GM18909 (cell line): ENCODE measurements around the gene BACH2.
"Not testable (repeated sequence)": the region's sequence is repeated elsewhere in the genome, so short reads cannot be mapped to it uniquely, and the experiment has no call there.

Experiments used
- ATAC-seq: cut with Tn5 transposase; IDR thresholded peaks from one replicate; pipeline ENCODE4 v1.9.1; 2021; ENCODE audit warnings: mild to moderate bottlenecking; ENCODE audit not compliant: unreplicated experiment, poor library complexity

Gene BACH2

DNA sequence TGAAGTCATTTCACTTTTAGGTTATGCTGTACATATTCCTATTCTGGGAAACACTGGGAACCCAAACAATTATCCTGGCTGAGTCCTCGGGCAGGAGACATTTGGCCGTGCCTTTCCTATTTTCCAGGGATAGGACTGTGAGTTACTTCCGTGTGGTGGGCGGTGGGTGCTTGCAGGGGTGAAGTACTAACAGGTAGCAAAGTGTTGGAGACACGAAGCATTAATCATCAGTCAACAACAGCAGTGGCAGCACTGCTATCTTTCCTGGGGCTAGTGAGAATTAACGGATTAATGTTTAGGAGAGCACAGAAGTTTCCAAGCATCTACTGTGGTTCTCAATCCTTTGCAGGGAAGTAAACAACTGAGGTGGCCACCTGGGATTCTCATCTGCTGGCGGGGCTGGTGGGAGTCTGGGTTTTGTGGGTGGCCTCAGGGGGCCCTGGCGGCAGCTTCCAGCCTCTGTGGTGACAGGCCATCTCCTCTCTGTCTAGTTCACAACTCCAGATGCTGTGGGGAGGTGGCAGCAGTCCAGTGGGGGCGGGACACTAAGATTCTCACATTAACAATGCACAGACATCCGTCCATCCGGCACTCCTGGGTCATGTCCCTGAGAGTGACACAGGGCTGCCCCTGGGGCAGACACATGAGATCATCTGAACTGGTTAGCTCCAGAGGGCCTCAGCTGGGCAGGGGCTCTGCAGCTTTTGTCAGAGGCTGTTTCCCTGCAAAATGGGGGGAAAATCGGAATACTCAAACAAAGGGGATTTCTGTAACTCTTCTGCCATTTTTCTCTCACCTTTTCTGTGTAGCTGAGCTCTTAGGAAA lies 311.5 kb downstream of the BACH2 start:
- ATAC-seq: no peak

DNA sequence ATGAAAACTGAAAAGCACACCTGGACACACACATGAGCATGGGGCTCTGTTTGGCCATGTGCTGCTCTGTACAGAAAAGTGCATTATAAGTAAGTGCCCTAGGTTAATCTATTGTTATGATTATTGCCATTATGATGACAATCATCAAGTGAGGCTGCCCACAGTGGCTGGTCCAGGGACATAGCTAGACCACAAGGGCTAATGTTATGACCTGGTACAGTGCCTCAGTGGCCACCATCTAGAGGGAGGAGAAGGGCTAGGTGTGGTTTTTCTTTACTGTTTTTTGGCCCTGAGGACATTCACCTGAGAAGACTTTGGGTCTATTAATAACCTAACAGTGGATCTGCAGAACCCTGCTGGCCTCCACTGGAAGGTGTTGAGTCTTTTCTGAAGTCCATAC lies 316.3 kb downstream of the BACH2 start:
- ATAC-seq: no peak

GRCh38 chr6:89979481-89980119 lies 317.0 kb downstream of the BACH2 start:
- ATAC-seq: no peak

DNA sequence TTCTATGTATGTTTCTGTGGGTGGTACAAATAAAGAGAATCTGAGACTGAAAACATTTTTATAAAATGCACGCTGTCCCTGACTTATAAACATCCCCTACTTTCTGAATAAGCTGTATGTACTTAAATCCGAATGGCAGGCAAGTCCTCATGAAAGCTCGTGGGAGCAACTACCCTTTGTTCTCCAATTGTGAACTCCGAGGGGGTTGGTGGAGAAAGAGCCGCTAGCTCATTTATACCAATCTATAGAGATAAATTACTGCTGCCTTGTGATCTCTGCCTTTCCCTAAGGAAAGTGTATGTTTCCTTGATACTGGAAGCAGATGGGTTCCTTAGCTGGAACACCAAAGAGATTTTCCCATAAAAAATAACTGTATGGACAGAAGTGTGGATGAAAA lies 317.9 kb downstream of the BACH2 start:
- ATAC-seq: no peak

GRCh38 chr6:89977808-89978748 lies 318.6 kb downstream of the BACH2 start:
- no peak for ATAC-seq

GRCh38 chr6:89976694-89977020 lies 320.0 kb downstream of the BACH2 start:
- no peak for ATAC-seq

DNA sequence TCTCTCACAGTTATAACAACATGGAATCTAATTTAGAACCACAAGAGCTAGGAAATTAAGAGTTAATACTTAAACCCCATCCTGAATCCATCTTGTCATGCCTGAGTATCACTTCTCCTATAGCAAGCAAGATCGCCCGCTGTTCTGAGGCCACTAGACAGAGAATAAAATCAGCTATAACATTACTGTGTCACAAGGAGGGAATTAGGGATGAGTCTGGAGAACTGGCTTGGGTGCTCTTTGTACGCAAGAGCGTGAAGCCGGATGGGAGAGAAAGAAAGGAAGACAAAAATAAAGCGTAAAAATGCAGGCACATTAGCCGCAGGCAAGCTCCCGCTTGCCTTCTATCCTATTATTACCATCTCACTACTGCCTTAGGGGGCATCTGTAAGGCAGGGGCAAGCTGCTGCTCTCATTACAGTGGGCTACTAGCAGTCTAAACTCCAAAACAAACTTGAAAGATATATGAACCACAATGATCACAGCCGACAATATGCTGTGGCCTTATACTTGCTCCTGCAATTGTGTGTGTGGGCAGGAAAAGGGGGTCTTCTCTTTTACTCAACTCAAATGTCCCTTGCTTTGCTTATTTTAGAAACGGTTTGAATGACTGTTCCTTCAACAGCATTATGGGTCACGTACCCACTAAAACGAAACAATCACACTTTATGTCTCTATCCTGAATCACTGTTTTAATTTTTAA lies 320.5 kb downstream of the BACH2 start:
- no peak for ATAC-seq

DNA sequence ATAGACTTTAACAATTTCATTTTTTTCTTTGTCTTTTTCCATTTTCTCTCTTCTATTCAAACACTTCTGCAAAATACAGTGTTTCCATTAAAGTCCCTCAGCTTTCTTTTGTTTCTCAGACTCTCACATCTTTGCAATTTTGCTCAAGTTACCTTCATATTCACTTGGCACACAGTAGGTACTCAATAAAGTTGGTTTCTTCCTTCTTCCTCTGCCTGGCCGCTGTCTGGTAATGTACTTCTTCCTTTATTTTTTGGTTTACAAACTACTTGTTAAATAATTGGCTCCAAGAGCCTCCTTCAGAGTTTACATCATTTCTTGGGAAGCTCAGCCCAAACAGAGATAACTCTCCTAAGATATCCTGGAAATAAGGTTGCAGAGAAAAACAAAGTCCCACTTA lies 321.3 kb downstream of the BACH2 start:
- ATAC-seq: no peak

DNA sequence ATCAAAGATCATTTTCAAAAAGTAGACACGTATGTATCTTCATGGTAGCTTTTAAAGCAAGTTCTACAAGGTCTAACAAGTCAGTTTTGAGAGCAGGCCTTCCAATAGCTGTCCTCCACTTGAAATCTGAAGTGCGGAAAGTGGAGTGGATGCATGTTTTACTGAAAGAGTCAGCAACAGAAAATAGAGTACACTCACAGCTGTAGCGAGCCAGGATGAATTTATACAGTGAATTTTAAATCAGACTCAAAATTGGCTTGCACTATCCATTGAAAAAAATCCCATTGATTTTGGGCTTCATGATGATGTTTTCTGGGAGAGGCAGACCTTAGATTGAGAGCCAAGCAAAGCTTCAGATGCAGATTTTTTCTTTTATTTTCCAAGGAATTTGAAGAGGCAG lies 321.8 kb downstream of the BACH2 start:
- no peak for ATAC-seq

- ATAC-seq: no peak
Measured at GRCh38 chr6:89972025-89972381, 324.6 kb downstream of the BACH2 start.

- not testable (repeated sequence) for ATAC-seq
Measured at GRCh38 chr6:89971338-89972024, 325.2 kb downstream of the BACH2 start.

- no peak for ATAC-seq
Measured at GRCh38 chr6:89970609-89971337, 325.9 kb downstream of the BACH2 start.

GRCh38 chr6:89970072-89970471 lies 326.6 kb downstream of the BACH2 start:
- no peak for ATAC-seq

DNA sequence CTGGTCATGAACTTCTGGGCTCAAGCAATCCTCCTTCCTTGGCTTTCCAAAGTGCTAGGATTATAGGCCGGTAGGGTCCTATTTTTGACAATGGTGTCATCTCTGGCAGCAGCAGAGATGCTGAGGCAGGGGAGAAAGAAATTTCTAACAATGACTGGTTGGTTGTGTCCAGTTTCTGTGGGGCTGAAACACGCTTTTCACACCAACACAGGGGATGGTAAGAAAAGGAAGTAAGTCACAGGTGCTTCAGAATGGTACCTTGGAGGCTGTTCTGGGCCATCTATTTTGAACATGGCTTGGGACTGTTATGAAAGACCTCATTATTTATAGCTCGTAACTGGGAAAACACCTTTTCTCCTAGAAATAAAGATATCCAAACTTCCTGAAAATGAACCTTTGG lies 329.7 kb downstream of the BACH2 start:
- no peak for ATAC-seq

DNA sequence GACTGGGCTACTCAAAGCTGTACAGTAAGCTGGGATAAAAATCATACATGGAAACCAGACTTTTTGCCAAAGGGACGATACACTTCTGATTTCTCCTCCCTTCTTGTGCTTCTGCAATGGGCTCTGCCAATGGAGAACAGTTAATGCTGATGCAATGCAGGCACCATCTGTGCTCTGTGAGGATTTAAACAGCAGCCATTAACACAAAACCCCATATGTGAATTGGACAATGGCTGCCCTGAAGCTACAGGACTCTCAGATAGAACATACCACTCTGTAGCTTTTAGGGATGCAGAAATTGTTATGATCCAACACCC lies 330.5 kb downstream of the BACH2 start:
- ATAC-seq: no peak

- no peak for ATAC-seq
Measured at GRCh38 chr6:89965441-89966227, 331.0 kb downstream of the BACH2 start.

GRCh38 chr6:89963391-89963790 lies 333.3 kb downstream of the BACH2 start:
- ATAC-seq: no peak

GRCh38 chr6:89961481-89961880 lies 335.2 kb downstream of the BACH2 start:
- no peak for ATAC-seq

DNA sequence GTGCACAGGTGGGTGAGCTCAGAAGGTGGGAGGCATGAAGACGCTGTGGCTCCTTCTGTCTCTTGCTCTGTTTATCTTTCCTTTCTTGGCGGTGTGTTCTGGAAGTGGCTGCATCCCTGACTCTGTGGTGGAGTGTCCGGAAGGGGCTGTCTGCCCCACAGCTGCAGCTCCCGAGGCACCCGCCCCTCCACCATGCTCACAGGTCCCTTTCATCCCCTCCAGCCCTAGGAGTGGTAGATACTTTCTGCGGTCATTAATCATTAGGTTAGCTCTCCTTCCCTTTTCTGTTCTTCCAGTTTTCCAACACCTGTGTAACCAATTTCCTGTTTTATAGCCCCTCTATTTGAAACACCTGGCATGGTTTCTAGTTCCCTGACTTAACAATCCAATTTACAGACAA lies 336.8 kb downstream of the BACH2 start:
- ATAC-seq: no peak
